Cerebellar nuclear complex (tissue), 1 donor: ENCODE results near the gene POLL.
"Not testable (repeated sequence)": the region's sequence is repeated elsewhere in the genome, so short reads cannot be mapped to it uniquely, and the experiment has no call there.

Source experiments
- DNase-seq, 2 experiments: peaks; one replicate each; lab custom pipeline; 2025; lab: John Stamatoyannopoulos, UW

The POLL gene

DNA sequence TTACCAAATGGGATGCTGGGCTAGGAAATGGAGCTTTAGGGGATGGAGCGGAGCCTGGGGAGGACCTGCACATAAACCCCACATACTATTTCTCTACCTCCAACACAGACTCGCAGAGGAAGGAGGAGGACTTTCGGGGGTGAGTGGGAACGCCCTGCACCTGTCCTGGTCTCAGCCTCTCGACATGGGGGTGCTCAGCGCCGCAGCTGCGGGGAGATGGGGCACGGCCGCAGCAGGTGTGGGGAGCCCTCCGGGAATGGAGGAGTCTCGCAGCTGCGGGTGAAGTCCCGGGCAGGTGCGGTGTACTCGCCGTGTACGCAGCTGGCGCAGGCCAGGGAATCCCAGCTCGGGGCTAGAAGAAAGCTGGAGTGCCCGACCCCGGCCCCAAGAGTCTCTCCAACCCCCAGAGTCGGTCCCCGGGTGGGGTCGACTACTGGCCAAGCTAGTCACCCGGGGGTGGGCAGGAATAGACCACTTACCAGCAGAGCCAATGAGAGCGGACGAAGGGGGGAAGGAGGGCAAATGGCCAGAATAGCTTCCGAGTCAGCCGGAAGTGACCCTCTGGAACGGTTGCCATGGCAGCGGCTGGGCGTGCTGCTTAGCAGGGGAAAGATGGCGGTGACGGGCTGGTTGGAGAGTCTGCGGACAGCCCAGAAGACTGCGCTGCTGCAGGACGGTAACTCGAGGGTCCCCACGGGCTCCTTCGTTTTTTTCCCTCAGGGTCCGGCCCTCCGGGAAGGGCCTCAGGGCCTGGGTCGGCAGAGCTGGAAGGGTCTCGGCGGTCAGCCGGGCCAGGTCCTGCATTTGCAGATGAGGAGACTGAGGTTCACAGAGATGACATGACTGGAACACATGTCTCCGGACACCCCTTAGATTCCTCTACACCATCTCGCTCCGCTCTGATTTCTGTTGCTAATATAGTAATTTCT, at the start of gene POLL, which contains the start of gene DPCD:
Gene POLL (minus strand): TSS at position 533 of the 929 bp plus-strand sequence. CDS start 897 bp downstream, outside the sequence.
Gene DPCD (plus strand): TSS at position 597 of the 929 bp plus-strand sequence. CDS start 16 bp downstream, at position 613.
- DNase-seq, result peak; percentile 85 to 88

GRCh38 chr10:101633510-101633909, 45.5 kb upstream of the POLL start:
- not testable (repeated sequence) for DNase-seq

DNA sequence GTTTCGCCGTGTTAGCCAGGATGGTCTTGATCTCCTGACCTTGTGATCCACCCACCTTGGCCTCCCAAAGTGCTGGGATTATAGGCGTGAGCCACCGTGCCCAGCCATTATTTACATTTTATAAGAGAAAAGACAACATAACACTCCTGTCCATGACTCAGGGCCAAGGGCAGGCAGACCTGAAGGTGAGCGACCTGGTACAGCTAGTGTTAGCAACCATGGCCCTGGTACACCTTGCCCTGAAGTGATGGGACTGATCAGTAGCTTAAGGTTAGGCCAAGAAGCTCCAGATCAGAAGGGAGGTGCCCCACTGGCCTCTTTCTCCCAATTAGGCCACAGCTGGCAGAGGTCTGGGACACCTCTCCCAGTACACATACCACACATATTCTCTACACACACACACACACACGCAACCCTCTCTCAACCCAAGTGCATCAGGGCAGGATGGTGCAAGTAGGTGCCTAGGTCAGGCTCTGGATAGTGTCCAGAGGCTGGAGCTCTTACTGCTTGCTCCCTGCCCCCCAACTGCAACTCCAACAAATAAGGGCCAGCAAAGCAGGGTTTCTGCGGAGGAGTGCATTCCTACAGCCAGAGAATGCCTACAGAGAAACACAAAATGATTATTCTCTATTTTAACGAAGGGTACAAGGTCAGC, 43.9 kb upstream of the POLL start:
- DNase-seq, result no peak

GRCh38 chr10:101630633-101630920, 42.5 kb upstream of the POLL start:
- no peak for DNase-seq

GRCh38 chr10:101629837-101630632, 42.0 kb upstream of the POLL start:
- DNase-seq, result no peak

GRCh38 chr10:101625821-101626412, 37.9 kb upstream of the POLL start:
- DNase-seq, result no peak

DNA sequence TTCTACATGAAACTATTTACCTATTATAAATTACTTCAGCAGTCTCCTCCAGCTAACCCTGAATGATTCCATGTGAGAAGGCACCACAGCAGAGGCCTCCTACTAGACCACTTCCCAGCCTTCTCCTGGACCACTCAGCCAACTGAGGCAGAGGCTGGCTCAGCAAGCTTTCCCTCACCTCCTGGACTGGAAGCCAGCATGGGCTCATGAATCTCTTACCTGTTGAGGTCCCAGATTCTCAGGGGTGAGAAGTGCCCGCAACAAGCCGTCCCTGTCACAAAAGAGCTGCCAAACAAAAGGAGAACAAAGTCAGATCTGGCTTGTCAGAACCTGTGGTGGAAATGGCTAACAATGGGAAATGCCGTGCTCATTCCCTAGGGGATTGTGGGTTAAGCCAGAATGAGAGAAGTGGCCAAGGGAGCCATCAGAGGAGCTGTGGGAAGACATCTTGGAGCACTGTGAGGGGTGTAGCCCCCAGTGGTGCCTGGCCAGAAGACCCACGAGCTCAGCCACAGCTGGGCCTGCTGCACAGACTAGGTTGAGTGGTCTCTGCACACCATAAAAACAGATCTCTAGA, 36.6 kb upstream of the POLL start:
- no peak for DNase-seq

GRCh38 chr10:101623528-101623927, 35.5 kb upstream of the POLL start:
- no peak for DNase-seq

GRCh38 chr10:101619983-101620382, 31.9 kb upstream of the POLL start:
- no peak for DNase-seq

DNA sequence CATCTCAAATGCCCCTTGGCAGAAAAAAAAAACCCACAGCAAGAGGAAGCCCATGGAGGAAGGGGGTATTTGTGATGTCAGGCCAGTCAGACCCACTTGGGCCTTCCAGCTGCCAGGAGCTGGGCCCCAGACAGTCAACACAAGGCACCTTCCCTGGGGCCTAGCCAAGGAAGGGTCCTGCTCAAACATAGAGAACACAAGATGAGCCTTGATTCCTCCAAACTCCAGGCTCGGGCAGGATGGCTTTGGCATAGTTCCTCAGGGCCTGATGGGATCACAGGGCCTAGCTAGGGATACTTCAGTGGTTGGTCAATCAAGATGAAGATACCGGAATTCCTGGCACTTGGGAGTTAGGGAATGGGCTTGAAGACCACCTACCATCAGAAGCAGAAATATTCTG, 30.8 kb upstream of the POLL start:
- DNase-seq, result no peak

DNA sequence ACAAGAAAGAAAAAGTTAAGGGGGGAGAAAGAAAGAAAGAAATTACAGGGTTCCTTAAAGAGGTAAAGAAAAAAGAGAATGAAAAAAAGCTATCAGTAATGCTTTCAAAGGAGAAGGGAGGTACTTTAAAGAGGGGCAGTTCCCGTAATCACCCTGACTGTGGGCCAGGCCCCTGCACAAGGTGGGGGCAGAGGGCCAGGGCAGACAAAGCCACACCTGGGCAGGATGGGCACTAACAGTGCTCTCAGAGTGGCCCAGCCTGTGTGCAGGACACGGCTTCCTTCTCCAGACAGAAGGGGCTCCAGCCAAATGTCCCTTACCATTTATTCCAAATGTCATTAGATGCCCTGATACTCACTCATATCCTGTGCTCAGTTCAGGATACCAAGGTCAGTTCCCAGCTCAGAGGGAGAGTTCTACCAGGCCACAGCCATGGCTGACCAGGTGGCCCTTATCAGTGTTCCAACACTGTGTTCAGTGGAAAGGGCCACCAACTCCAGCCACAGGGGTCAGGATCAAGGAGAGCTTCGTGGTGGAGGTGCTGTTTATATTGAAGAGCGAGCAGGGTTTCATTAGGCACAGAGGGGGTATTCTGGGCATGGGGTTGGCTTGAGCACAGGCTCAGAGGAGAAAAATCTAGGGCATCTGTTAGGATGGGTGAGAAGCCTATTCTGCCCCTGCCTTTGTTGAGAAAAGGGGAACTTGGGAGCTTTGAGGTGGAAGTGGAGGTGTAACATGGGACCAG, 29.9 kb upstream of the POLL start:
- DNase-seq, result no peak

GRCh38 chr10:101617102-101617823, 29.2 kb upstream of the POLL start:
- DNase-seq, result no peak

- no peak for DNase-seq
Measured at GRCh38 chr10:101616415-101617101, 28.5 kb upstream of the POLL start.

- DNase-seq, result no peak
Measured at GRCh38 chr10:101615525-101616116, 27.6 kb upstream of the POLL start.

DNA sequence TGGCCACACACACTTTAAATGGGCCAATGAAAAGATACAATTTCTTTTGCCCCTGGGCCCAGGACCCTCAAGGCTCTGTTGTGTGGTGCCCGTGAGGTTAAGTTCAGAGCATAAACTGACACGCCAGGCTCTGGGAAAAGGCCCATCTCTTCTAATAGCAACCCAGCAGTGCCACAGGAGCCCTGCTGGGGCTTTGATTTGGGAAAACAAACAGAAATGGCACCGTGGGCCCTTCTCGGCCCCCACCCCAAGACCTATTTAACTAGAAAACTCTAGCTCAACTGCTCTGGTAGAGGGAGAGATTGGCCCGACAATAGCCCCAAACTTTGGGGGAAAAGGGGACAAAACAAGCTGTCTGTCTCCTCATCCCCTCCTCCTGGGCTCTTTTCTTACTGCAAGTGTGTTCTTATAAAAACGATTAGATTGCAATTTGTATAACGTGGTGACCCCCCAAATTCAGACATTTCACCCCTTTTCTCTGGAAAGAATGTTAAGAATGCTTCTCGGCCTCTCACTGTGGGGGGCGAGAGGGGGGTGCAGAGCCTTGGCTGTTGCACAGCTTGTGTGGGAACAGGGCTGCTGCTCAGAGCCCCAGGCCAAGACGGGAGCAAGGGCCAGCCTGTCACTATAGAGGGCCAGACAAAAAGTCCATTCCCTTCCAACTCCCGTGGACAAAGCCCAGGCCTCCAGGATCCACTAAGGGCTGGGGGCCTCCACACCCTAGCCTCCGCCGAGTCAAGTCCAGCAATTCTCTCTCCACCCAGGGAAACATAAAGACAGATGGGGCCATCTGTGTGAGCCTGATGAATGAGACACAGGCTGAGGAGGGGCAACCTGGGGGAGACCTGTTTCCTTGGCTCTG, 26.8 kb upstream of the POLL start:
- no peak for DNase-seq

DNA sequence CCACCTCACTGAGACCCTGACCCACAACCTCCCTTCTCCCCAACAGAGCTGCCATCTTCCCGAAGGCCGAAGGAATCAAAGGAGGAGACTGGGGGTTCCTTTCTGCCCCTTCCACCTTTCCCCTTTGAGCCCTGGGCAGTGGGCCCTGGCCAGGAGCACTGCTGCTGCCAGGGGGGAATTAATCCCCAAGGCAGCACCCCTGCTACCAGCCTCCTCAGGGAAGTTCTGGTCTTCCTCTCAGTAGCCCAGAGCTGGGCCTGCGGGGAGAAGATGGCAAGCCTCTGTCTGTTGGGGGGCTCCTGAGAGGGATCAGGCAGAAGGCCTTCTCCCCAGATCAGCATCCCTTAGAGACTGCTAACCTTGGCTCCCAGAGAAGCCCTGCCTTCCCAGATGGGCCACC, 25.6 kb upstream of the POLL start:
- no peak for DNase-seq

GRCh38 chr10:101612872-101613271, 24.8 kb upstream of the POLL start:
- no peak for DNase-seq

- DNase-seq, result no peak
Measured at GRCh38 chr10:101612086-101612485, 24.0 kb upstream of the POLL start.
